Measurements from ENCODE around the gene SH3RF3. TPM values are rescaled to one million over a fixed set of nuclear protein-coding genes. Genes with fewer than 3 reads are reported as not detected.

SH3RF3 gene
- total RNA-seq, 1 experiment from 2014 or later, result 0.98 TPM

- ChIA-PET POLR2A (no interaction called here), CTCF (no interaction called here)
- Mint-ChIP-seq H3K4me3 (ENCODE audit: unreplicated experiment) (no peak overlapping the region), H3K4me1 (ENCODE audit: low read depth, unreplicated experiment) (no peaks in the 10 kb centered on the region), H3K27ac (ENCODE audit: unreplicated experiment) (no peak overlapping the region), H3K9me3 (ENCODE audit: unreplicated experiment) (peaks cover 3% of the 10 kb centered on the region), H3K27me3 (ENCODE audit: insufficient read depth, unreplicated experiment) (peaks cover 1% of the 10 kb centered on the region), H3K36me3 (ENCODE audit: insufficient read depth, unreplicated experiment) (no peaks in the 10 kb centered on the region)
- intact Hi-C loops (cut with micrococcal nuclease; ENCODE audit: unreplicated experiment), result no loop called here
- no peak for TF ChIP-seq CTCF (IDR thresholded peaks at IDR 0.05; ENCODE audit: insufficient read depth in 1 of 2, low read depth in 1 of 2, low read length in 1 of 2, severe bottlenecking in 1 of 2, unreplicated experiment in 1 of 2)
- Histone ChIP-seq H3K27me3 (replicated peaks; ENCODE audit: control insufficient read depth, insufficient read depth, low read length) (no peaks in the 10 kb centered on the region), H3K4me1 (no peaks in the 10 kb centered on the region), H3K4me3 (ENCODE audit: low read depth, low read length) (no peak overlapping the region), H3K9me3 (no peaks in the 10 kb centered on the region), H3K36me3 (ENCODE audit: control insufficient read depth, insufficient read depth, low read length) (no peaks in the 10 kb centered on the region)
- BruUV-seq (replicated peaks), result no TSS peak
- DNase-seq, result peak in 1 of 2 experiments; percentile 7
Observed at GRCh38 chr2:109450574-109451273, 321.7 kb downstream of the SH3RF3 start.

- peak in 1 of 2 experiments; percentile 8 for DNase-seq
- H3K27me3 ChIP-seq (replicated peaks; ENCODE audit: control insufficient read depth, insufficient read depth, low read length), result no peaks in the 10 kb centered on the region
- intact Hi-C loops (cut with micrococcal nuclease; ENCODE audit: unreplicated experiment), result no loop called here
- no TSS peak for BruUV-seq (replicated peaks)
- peaks cover under 1% of the 10 kb centered on the region for H3K27me3 Mint-ChIP-seq (ENCODE audit: insufficient read depth, unreplicated experiment)
- H3K27ac Mint-ChIP-seq (ENCODE audit: unreplicated experiment), result no peak overlapping the region
- H3K36me3 ChIP-seq (ENCODE audit: control insufficient read depth, insufficient read depth, low read length), result no peaks in the 10 kb centered on the region
- no peak overlapping the region for H3K4me3 ChIP-seq (ENCODE audit: low read depth, low read length)
- ChIA-PET CTCF (no interaction called here), POLR2A (no interaction called here)
- no peaks in the 10 kb centered on the region for H3K4me1 Mint-ChIP-seq (ENCODE audit: low read depth, unreplicated experiment)
- no peak overlapping the region for H3K4me3 Mint-ChIP-seq (ENCODE audit: unreplicated experiment)
- no peaks in the 10 kb centered on the region for H3K4me1 ChIP-seq
- no peaks in the 10 kb centered on the region for H3K36me3 Mint-ChIP-seq (ENCODE audit: insufficient read depth, unreplicated experiment)
- TF ChIP-seq CTCF (IDR thresholded peaks at IDR 0.05; ENCODE audit: insufficient read depth in 1 of 2, low read depth in 1 of 2, low read length in 1 of 2, severe bottlenecking in 1 of 2, unreplicated experiment in 1 of 2), result no peak
- H3K9me3 Mint-ChIP-seq (ENCODE audit: unreplicated experiment), result no peaks in the 10 kb centered on the region
- H3K9me3 ChIP-seq, result no peaks in the 10 kb centered on the region
Observed at GRCh38 chr2:109451671-109452070, 322.7 kb downstream of the SH3RF3 start.

GRCh38 chr2:109452318-109453305 is 323.6 kb downstream of the SH3RF3 start:
- H3K4me3 ChIP-seq (ENCODE audit: low read depth, low read length), result no peak overlapping the region
- H3K4me3 Mint-ChIP-seq (ENCODE audit: unreplicated experiment), result no peak overlapping the region
- CTCF ChIA-PET, result no interaction called here
- POLR2A ChIA-PET, result no interaction called here
- no TSS peak for BruUV-seq (replicated peaks)
- H3K27me3 Mint-ChIP-seq (ENCODE audit: insufficient read depth, unreplicated experiment), result peaks cover 3% of the 10 kb centered on the region
- no peak overlapping the region for H3K27ac Mint-ChIP-seq (ENCODE audit: unreplicated experiment)
- H3K9me3 ChIP-seq, result no peaks in the 10 kb centered on the region
- H3K4me1 Mint-ChIP-seq (ENCODE audit: low read depth, unreplicated experiment), result no peaks in the 10 kb centered on the region
- H3K36me3 ChIP-seq (ENCODE audit: control insufficient read depth, insufficient read depth, low read length), result no peaks in the 10 kb centered on the region
- peak in 1 of 2 experiments; percentile 11 for DNase-seq
- H3K9me3 Mint-ChIP-seq (ENCODE audit: unreplicated experiment), result no peaks in the 10 kb centered on the region
- intact Hi-C loops (cut with micrococcal nuclease; ENCODE audit: unreplicated experiment), result no loop called here
- no peak for TF ChIP-seq CTCF (IDR thresholded peaks at IDR 0.05; ENCODE audit: insufficient read depth in 1 of 2, low read depth in 1 of 2, low read length in 1 of 2, severe bottlenecking in 1 of 2, unreplicated experiment in 1 of 2)
- H3K36me3 Mint-ChIP-seq (ENCODE audit: insufficient read depth, unreplicated experiment), result no peaks in the 10 kb centered on the region
- H3K27me3 ChIP-seq (replicated peaks; ENCODE audit: control insufficient read depth, insufficient read depth, low read length), result no peaks in the 10 kb centered on the region
- H3K4me1 ChIP-seq, result no peaks in the 10 kb centered on the region

Measured in Caco-2 (cell line).